Measurements from ENCODE around the gene LUC7L2. TPM values are rescaled to one million over a fixed set of nuclear protein-coding genes. Genes with fewer than 3 reads are reported as not detected.

Gene LUC7L2
- total RNA-seq, 1 donor from 2014 or later, result 48.4 TPM

Small RNAs within 50 kb of the gene (small RNA-seq; reads per million reads assigned to genes)
- gene RNU6-206P (ENCODE audit: low replicate concordance), result not detected
- gene RNU6-911P (ENCODE audit: low replicate concordance), result not detected

Other genes with a start within 250 kb of the LUC7L2 start
- 18.9 TPM for gene UBN2, start 128.7 kb upstream of the LUC7L2 start, total RNA-seq
- 4.9 TPM for gene FMC1, start 18.6 kb upstream of the LUC7L2 start, total RNA-seq
- gene KLRG2, start 123.8 kb downstream of the LUC7L2 start, total RNA-seq, result 0.25 TPM
- gene CLEC2L, start 163.8 kb downstream of the LUC7L2 start, total RNA-seq, result 1.2 TPM